ENCODE data around the gene KCNIP1. TPM values are rescaled to one million over a fixed set of nuclear protein-coding genes. Genes with fewer than 3 reads are reported as not detected.

Gene KCNIP1
- polyA plus RNA-seq, 3 donors from 2014 or later = not detected

DNA sequence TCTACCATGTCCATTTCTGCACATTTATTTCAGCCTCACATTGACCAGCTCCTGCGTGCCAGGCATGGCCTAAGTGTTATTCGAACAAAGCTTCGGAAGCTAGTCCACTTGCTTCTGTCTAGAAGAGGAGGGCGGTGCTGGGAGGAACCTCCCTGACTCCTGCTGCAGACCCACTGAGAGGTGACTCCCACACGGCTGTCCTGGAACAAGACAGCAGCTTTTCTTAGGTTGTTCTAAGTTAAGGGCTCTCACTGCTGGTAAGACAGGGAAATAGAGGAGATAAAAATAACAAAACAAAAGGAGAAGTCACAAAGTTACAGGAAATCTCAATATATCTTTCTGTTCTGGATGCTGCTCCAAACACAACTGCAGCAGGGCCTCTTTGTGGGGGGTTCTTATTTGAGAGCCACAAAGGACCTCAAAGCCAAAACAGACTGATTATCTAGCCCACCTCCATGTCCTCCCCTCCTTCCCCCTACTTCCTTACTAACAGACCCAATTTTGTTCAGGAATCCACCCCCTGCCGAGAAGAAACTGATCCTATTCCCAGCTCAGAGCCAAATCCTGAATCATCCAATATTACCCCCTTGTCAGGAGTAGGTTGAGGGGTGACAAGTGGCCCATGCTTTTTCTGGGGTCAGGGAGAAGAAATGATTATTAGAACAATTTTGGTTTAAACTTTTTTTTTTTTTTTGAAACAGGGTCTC lies 28.4 kb upstream of the KCNIP1 start:
- Mint-ChIP-seq H3K36me3 (no peaks in the 10 kb centered on the region), H3K4me3 (no peak overlapping the region), H3K27ac (no peak overlapping the region), H3K27me3 (ENCODE audit: low read depth in 3 of 3) (peaks cover 2 to 9% (median 5%) of the 10 kb centered on the region in 3 donors), H3K4me1 (no peaks in the 10 kb centered on the region), H3K9me3 (peaks cover 0 to 4% (median 0%) of the 10 kb centered on the region in 6 donors)
- DNase-seq = no peak

DNA sequence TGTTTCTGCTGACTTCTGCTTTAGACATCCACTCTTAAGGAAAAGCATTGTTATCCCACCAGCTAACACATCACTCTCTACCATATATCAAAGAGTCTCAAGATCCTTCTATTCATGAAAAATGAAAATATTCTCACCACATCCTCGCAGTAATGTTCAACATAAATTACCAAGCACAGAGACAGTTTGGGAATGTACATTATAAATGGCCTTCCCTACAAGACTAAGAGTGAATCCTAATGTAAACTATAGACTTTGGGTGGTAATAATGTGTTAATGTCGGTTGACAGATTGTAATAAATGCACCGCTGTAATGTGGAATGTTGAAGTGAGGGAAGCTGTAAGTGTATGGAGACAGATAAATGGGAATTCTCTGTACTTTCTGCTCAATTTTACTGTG lies 27.1 kb upstream of the KCNIP1 start:
- H3K9me3 Mint-ChIP-seq = peaks cover 0 to 4% (median 0%) of the 10 kb centered on the region in 6 donors
- no peaks in the 10 kb centered on the region for H3K36me3 Mint-ChIP-seq
- no peak for DNase-seq
- H3K27me3 Mint-ChIP-seq (ENCODE audit: low read depth in 3 of 3) = peaks cover 3 to 10% (median 7%) of the 10 kb centered on the region in 3 donors
- no peak overlapping the region for H3K27ac Mint-ChIP-seq
- H3K4me1 Mint-ChIP-seq = no peaks in the 10 kb centered on the region
- H3K4me3 Mint-ChIP-seq = no peak overlapping the region

DNA sequence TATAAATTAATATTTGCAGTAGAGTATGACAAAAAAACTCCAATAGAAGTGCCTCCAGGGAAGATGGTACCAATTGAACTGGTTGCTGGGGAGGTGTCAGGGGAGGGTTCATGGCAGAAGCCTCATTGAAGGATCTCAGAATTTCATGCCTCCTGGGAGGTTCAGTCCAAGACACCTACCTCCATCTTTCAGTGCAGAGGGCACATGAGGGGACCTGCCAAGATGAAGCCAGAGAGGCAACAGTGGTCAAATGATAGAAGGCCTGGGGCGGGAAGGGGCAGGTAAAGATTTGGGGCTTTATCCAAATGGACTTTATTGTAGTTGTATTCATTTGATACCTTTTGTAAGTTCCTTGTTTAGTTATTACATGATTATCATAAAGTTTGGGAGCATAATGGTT lies 25.9 kb upstream of the KCNIP1 start:
- H3K27ac Mint-ChIP-seq = no peak overlapping the region
- no peak overlapping the region for H3K4me3 Mint-ChIP-seq
- DNase-seq = no peak
- no peaks in the 10 kb centered on the region for H3K4me1 Mint-ChIP-seq
- H3K36me3 Mint-ChIP-seq = no peaks in the 10 kb centered on the region
- peaks cover 0 to 4% (median 0%) of the 10 kb centered on the region in 6 donors for H3K9me3 Mint-ChIP-seq
- H3K27me3 Mint-ChIP-seq (ENCODE audit: low read depth in 3 of 3) = peaks cover 7 to 9% (median 8%) of the 10 kb centered on the region in 3 donors

DNA sequence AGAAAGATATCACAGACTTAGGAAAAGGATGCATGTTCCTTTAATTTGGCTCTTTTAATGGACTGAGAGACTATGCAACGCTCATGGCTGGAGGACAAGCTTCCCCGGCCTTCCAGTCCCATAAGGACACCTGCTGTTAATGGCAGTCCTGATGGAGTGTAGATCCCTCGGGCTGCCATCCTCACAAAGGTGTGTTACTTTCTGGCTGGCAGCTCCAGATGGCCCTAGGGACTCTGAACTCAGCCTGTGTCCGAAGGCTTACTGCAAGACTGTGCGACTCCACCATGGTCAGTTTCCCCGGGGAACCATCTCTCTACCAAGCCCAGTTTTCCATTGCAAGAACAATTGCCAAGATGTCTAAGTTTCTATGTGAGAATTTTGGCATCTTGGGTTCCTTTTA lies 25.5 kb upstream of the KCNIP1 start:
- H3K4me3 Mint-ChIP-seq = no peak overlapping the region
- H3K36me3 Mint-ChIP-seq = no peaks in the 10 kb centered on the region
- H3K27me3 Mint-ChIP-seq (ENCODE audit: low read depth in 3 of 3) = peaks cover 7 to 9% (median 8%) of the 10 kb centered on the region in 3 donors
- no peaks in the 10 kb centered on the region for H3K4me1 Mint-ChIP-seq
- no peak for DNase-seq
- H3K27ac Mint-ChIP-seq = no peak overlapping the region
- H3K9me3 Mint-ChIP-seq = peaks cover 0 to 4% (median 0%) of the 10 kb centered on the region in 6 donors

GRCh38 chr5:170479484-170479883 lies 24.3 kb upstream of the KCNIP1 start:
- Mint-ChIP-seq H3K27ac (no peak overlapping the region), H3K4me1 (no peaks in the 10 kb centered on the region), H3K27me3 (ENCODE audit: low read depth in 3 of 3) (peaks cover 4 to 6% (median 5%) of the 10 kb centered on the region in 3 donors), H3K4me3 (no peak overlapping the region), H3K9me3 (peaks cover 0 to 2% (median 0%) of the 10 kb centered on the region in 6 donors), H3K36me3 (no peaks in the 10 kb centered on the region)
- DNase-seq = no peak

GRCh38 chr5:170480260-170480659 lies 23.6 kb upstream of the KCNIP1 start:
- H3K9me3 Mint-ChIP-seq = no peaks in the 10 kb centered on the region

GRCh38 chr5:170481849-170482248 lies 22.0 kb upstream of the KCNIP1 start:
- Mint-ChIP-seq H3K27ac (no peak overlapping the region), H3K36me3 (no peaks in the 10 kb centered on the region), H3K9me3 (no peaks in the 10 kb centered on the region), H3K4me3 (no peak overlapping the region), H3K27me3 (ENCODE audit: low read depth in 3 of 3) (peaks cover 3 to 9% (median 6%) of the 10 kb centered on the region in 3 donors), H3K4me1 (no peaks in the 10 kb centered on the region)
- DNase-seq = no peak

More at GRCh38 chr5:170480260-170480659, 23.6 kb upstream of the KCNIP1 start:
- no peak for DNase-seq
- Mint-ChIP-seq H3K4me3 (no peak overlapping the region), H3K27me3 (ENCODE audit: low read depth in 3 of 3) (peaks cover 3 to 7% (median 4%) of the 10 kb centered on the region in 3 donors), H3K4me1 (no peaks in the 10 kb centered on the region), H3K36me3 (no peaks in the 10 kb centered on the region), H3K27ac (no peak overlapping the region)

GRCh38 chr5:170482511-170482910 lies 21.3 kb upstream of the KCNIP1 start:
- no peaks in the 10 kb centered on the region for H3K36me3 Mint-ChIP-seq
- H3K9me3 Mint-ChIP-seq = no peaks in the 10 kb centered on the region
- no peak overlapping the region for H3K27ac Mint-ChIP-seq
- no peak overlapping the region for H3K4me3 Mint-ChIP-seq
- H3K27me3 Mint-ChIP-seq (ENCODE audit: low read depth in 3 of 3) = peaks cover 3 to 9% (median 6%) of the 10 kb centered on the region in 3 donors
- no peaks in the 10 kb centered on the region for H3K4me1 Mint-ChIP-seq
- no peak for DNase-seq

GRCh38 chr5:170483701-170484458 lies 19.9 kb upstream of the KCNIP1 start:
- Mint-ChIP-seq H3K36me3 (no peaks in the 10 kb centered on the region), H3K9me3 (no peaks in the 10 kb centered on the region), H3K4me3 (no peak overlapping the region), H3K27me3 (ENCODE audit: low read depth in 3 of 3) (peaks cover 3 to 10% (median 6%) of the 10 kb centered on the region in 3 donors), H3K4me1 (no peaks in the 10 kb centered on the region), H3K27ac (no peak overlapping the region)
- DNase-seq = no peak

DNA sequence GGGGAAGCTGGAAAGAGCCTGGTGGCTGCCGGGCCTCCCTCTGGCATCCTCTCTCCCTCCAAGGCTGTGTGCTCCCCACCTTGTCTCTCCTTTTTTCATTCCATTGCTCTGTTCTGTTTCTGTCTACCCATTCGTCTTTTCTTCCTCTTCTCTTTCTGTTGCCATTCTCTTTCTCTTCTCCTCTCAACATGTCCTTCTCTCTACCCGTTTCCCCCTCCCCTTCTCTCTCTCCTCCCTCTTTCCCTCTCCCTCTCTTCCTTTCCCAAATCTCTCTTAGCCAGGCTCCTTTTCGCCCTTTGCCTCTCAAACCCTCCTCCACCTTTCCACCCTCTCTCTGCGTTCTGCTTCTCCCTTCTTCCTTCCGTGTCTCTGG lies 19.4 kb upstream of the KCNIP1 start:
- Mint-ChIP-seq H3K36me3 (no peaks in the 10 kb centered on the region), H3K4me1 (no peaks in the 10 kb centered on the region), H3K4me3 (no peak overlapping the region), H3K9me3 (no peaks in the 10 kb centered on the region), H3K27me3 (ENCODE audit: low read depth in 3 of 3) (peaks cover 3 to 10% (median 6%) of the 10 kb centered on the region in 3 donors), H3K27ac (no peak overlapping the region)
- no peak for DNase-seq

DNA sequence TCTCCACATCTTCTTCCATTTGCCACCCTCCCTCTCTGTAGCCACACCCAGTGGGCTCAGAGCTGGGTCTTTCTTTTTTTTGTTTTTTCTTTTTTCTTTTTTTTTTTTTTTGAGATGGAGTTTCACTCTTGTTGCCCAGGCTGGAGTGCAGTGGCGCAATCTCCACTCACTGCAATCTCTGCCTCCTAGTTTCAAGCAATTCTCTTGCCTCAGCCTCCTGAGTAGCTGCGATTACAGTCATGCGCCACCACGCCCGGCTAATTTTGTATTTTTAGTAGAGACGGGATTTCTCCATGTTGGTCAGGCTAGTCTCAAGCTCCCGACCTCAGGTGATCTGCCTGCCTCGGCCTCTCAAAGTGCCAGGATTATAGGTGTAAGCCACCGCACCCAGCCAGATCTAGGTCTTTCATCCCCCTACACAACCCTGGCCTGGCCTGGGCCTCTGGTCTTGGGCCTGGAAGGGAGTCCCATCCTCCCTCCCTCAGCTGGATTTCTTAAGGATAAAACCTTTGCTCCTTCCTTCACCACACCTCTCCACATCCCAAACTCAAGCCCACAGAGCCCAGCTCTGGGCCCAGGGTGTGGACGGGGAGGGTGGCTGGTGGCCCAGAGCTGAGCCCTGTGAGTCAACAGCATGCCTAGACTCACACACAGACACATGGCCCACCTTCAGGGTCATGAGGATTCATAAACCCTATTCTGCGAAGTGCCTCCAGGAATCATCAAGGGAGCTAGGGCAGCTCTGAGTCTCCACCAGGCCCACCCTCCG lies 18.8 kb upstream of the KCNIP1 start:
- H3K4me3 Mint-ChIP-seq = no peak overlapping the region
- H3K36me3 Mint-ChIP-seq = no peaks in the 10 kb centered on the region
- H3K27ac Mint-ChIP-seq = no peak overlapping the region
- DNase-seq = no peak
- H3K27me3 Mint-ChIP-seq (ENCODE audit: low read depth in 3 of 3) = peaks cover 3 to 10% (median 6%) of the 10 kb centered on the region in 3 donors
- H3K9me3 Mint-ChIP-seq = no peaks in the 10 kb centered on the region
- H3K4me1 Mint-ChIP-seq = no peaks in the 10 kb centered on the region

DNA sequence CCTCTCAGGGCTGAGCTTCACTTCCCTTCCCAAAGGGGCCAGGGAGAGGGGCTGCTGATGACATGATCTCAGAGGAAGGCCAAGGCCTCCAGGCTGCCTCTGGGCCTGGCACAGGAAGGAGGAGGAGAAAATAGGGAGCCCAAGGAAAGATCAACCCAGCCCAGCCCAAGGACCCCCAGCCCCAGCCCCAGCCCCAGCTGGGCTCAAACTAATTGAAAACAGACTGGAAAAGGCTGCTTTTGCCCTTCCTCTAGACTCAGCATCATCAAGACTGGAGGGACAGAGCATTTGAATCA lies 18.3 kb upstream of the KCNIP1 start:
- Mint-ChIP-seq H3K4me1 (no peaks in the 10 kb centered on the region), H3K4me3 (no peak overlapping the region), H3K9me3 (no peaks in the 10 kb centered on the region), H3K27me3 (ENCODE audit: low read depth in 3 of 3) (peaks cover 3 to 10% (median 4%) of the 10 kb centered on the region in 3 donors), H3K36me3 (no peaks in the 10 kb centered on the region), H3K27ac (no peak overlapping the region)
- DNase-seq = no peak

GRCh38 chr5:170486371-170486770 lies 17.4 kb upstream of the KCNIP1 start:
- no peak for DNase-seq
- Mint-ChIP-seq H3K4me3 (no peak overlapping the region), H3K9me3 (no peaks in the 10 kb centered on the region), H3K27me3 (ENCODE audit: low read depth in 3 of 3) (peaks cover 1 to 10% (median 2%) of the 10 kb centered on the region in 3 donors), H3K36me3 (no peaks in the 10 kb centered on the region), H3K27ac (no peak overlapping the region), H3K4me1 (no peaks in the 10 kb centered on the region)

- H3K27me3 Mint-ChIP-seq (ENCODE audit: low read depth in 3 of 3) = peaks cover 1 to 4% (median 2%) of the 10 kb centered on the region in 3 donors
Observed at GRCh38 chr5:170488570-170488969, 15.2 kb upstream of the KCNIP1 start.

More at GRCh38 chr5:170488570-170488969, 15.2 kb upstream of the KCNIP1 start:
- H3K36me3 Mint-ChIP-seq = no peaks in the 10 kb centered on the region
- H3K9me3 Mint-ChIP-seq = no peaks in the 10 kb centered on the region
- H3K4me3 Mint-ChIP-seq = no peak overlapping the region
- H3K4me1 Mint-ChIP-seq = no peaks in the 10 kb centered on the region
- no peak for DNase-seq
- no peak overlapping the region for H3K27ac Mint-ChIP-seq
